SH-SY5Y (cell line): Measurements from ENCODE around the gene EPAS1.

Experiments
- GATA2 ChIP-seq: IDR thresholded peaks from 2 replicates; pipeline ENCODE4 v1.6.1; 2011; ENCODE audit warnings: mild to moderate bottlenecking, low read depth, low read length
- GATA3 ChIP-seq: IDR thresholded peaks from 2 replicates; pipeline ENCODE4 v1.6.1; 2011; ENCODE audit warnings: low read depth, mild to moderate bottlenecking, low read length, moderate library complexity

- TF ChIP-seq GATA2 (no peak), GATA3 (no peak)
Observed at GRCh38 chr2:46340740-46341420, 43.7 kb downstream of the EPAS1 start.
